Middle frontal gyrus (tissue), 1 donor: Measurements from ENCODE around the gene GRID1.

Source experiments
- DNase-seq: peaks from one replicate; pipeline ENCODE4 v3.0.0-alpha.2; 2015; ENCODE audit warnings: low spot score; ENCODE audit errors: extremely low spot score

Gene GRID1

DNA sequence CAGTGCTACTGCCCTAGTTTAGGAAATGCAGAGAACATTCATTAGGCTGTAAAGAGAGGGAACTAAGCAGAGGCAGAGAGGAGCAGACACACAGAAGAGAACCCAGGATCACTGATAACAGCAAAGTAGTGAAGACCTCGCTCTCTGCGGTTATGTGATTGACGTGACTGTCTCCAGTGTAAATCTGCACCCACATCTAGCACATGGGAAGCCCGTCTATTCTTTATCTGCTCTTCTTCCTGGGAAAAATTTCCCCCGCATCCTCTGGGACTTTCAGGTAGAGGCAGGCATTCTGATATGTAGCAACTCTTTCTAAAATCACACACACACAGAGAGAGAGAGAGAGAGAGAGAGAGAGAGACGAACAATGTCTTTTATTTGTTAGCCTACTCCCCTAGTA lies 699.6 kb downstream of the GRID1 start:
- no peak for DNase-seq

DNA sequence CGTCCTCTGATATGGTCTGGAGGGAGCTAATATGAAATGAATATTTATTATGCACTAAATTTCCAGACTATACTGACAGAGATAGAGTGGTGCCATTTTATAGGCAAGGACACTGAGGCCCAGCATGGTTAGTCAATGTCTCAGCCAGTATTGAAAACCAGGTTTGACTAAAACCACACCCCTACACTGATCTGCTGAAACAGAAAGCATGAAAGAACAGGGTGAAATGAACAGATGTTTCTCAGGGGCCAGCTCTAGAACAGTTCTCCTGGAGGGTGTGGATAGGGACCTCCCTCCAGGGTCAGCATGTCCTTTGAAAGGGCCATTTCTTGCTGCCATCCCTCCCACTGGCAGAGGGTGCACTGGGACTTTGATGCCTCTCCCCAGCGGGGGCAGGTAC lies 700.5 kb downstream of the GRID1 start:
- no peak for DNase-seq

DNA sequence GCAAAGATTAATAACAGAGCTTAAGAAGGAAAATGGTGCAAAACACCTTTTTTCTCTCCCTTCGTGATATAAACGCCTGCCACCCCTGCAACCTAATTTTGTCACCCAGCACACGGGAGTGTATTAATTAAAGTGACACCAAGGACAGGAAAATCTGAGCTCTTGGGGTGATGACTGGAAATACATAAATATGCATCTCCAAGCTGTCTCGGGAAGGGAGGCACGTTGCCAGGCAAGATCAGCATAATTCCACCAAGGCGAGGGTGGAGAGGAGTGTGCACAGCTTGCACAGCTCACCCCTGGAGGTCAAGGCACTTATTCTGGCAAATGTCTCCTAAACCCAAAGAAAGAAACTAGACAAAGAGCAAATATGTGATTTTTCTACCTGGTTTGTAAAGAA lies 700.9 kb downstream of the GRID1 start:
- DNase-seq, result no peak

DNA sequence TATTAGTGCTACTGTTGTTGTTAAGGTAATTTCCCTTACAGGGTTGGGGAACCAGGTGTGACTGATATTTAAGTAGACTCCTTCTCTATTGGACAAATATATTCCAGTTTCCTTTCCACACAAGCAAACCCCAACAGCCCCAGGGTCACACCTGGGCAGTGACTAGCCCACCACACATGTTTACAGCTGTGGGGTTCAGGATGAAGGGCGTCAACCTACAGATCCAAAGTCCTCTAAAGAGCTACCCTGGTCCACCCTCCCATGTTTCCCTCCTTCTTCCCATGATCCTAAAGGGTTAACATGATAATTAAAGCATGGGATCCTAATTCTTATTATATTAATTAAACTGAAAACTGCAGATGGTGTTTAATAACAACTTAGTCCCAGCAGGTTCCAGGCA lies 701.5 kb downstream of the GRID1 start:
- no peak for DNase-seq

DNA sequence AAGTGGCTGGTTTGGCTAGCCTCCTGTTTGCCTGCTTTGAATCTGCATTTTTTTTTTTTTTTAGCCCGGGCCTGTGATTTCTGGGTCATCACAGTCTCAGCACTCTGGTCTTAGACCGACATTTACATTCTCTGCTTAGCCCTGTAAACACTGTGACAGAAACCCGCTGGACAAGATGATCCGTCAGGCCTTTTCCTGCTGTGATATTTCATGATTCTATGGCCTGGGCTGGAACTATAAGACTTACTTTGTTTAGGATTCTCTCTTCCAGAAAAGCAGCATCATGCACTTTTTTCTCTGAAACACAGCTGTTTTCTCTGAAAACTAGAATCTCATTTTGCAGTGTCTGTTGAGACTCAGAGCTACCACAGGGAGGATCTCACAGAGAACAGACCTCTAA lies 705.5 kb downstream of the GRID1 start:
- no peak for DNase-seq

DNA sequence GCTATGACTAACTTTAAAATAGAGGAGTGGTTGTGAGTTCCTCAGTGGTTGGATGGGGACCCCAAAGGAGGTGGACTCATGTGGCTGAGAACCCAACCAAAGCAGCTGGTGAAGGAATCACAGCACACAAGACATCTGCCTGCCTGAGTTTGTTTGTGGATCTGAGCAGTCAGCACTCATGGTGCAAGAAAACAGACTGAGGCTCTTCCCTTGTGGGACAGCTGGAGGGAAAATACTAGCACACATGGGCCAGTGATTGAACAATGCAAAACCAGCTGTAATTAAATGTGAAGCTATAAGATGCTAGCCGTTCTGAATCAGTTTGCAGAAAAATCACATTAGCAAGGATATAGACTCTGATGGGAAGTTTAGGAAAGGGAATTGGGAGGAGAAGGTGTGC lies 707.3 kb downstream of the GRID1 start:
- no peak for DNase-seq

DNA sequence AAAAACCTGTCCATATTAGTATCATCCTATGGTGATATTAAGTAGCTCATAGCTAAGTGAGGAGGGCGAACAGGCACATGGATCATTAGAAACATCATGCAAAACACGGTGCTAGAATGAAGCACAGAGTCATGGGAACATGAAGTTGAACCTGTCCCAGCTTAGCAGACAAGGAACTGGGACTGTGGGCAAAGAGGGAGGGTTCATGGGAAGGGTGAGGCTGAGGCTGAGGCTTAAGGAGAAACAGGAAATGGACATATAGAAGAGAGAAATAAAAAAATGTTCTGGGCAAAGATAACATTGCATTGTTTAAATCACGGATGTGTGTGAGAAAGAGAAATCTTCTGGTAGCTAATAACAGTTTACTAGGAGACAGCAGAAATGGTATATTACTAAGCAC lies 708.1 kb downstream of the GRID1 start:
- no peak for DNase-seq

DNA sequence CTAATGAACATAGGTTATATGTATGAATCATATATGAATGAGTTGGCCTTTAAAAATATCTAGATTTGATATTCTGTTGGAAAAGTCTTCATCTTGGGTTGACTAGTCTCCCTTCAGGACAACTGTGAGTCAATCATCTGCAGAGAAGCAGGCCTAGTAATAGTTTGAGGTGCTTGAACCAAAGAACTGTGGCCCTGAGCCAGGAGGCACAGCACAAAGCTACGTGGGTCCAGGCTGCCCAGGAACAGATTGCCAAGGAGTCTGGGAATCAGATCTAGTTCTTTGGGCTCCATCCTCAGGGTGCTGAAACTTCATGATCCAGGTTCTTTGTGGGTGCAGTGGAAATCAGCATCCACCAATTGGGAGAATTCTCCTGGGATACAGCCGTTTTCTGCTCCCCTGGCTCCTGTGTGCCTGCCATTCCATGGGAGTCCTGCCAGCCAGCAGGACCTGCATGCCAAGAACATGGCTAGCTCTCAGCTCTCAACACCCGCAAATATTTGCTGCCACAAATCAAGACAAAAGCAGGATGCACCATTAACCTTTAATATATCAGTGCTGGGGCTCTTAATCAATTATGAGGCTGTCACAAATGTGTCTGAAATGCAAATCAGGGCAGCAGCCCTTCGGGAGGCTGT lies 709.0 kb downstream of the GRID1 start:
- DNase-seq, result no peak

DNA sequence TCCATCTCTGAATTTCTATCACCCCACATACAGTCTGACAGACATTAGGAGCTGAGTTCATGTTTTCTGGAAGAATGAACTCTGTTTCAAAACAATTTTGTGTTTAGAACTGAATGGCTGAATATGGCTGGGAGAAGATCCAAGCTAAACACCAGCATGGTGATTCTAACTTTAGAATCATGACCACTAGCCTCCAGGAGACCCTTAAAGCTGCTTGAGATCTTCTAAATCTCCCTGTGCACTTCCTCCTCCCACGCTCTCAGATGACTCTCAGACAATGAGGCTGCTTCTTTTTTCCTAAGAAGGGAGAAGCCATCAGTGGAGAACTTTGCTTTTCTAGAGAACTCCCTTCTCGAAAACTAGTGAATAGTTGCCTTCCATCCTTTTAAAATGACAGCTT lies 711.2 kb downstream of the GRID1 start:
- no peak for DNase-seq

DNA sequence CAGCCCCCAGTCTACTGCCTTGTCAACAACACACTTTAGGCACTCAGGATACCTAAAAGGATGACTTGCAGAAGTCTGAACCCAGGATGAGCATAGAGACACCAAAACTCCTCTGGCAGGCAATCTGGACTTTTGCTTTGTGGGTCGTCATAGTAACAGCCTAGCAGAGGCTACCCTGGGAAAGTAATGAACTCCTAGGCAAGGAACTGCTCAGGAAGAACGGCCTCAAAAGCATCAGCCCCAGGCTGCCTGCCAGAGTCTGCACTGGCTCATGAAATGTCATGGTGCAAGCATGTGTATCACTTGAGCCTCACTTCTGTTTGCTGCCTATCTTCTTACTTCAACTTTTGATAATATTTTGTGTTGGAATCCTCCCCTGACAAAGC lies 715.1 kb downstream of the GRID1 start:
- DNase-seq, result no peak

DNA sequence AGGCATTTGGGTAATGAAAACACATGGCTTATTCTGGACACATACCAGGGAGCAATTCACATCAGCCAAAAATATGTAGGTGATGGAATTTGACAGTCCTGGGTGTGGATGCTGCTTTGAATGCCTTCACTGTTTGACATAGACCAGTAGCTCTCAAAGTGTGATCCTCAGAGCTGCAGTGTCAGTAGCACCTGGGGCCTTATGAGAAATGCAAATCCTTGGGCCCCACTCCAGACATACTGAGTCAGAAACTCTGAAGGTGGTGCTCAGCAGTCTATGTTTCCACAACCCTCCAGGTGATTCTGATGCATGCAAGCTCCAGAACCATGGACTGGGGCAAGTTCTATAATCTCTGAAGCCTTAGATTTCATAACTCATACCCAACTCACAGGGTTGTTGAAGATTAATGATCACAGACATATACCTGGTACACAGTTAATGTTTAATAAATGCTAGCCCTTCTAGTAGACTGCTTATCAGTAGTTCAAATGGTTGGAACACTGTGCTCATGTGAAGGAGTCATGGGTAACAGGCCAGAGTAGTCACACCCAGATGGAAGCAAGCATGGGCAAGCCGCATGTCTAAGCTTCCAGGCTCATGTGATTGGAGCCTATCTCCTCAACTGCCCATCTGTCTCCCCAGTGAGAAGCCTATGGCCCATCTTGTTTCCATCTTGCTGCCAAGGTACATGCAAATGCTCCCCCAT lies 715.7 kb downstream of the GRID1 start:
- DNase-seq, result no peak

DNA sequence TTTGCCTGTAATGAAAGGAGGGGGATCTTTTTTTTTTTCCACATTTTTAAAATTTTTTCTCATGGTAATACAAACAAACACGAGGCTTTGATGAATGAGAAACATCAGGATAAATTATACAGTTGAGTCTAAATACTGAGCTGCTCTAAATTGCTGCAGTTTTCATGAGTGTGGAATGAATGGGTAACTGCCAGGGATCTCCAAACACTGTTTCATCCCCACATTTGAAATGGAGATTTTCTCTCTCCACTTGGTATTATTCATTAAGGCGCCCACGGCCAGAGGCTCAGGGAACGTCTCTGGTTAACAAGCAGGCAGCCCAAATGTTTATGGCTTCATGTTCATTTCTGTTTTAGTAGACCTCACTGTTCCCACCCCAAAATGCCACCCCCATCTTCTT lies 717.1 kb downstream of the GRID1 start:
- DNase-seq, result no peak

DNA sequence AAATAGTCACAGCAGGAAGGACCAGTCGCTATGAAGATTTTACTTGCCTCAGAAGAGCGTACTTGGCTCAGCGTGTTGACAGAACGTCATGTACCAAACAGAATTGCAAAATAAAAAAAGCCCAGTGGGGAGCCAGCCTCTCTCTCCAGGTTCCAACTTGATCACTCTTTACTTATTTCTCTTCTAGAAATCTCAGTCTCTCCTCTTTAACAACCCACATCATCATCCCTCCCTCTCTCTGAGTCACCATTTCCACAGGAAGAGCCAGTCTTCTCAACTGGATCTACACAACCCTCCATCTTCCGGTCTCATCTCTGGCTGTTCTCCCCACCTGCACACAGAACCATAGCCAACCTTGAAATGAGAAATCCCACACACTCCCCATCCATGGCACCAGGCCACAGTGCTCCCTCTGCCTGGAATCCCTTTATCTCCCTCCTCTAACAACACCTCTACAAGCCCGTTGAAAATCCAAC lies 718.3 kb downstream of the GRID1 start:
- no peak for DNase-seq

DNA sequence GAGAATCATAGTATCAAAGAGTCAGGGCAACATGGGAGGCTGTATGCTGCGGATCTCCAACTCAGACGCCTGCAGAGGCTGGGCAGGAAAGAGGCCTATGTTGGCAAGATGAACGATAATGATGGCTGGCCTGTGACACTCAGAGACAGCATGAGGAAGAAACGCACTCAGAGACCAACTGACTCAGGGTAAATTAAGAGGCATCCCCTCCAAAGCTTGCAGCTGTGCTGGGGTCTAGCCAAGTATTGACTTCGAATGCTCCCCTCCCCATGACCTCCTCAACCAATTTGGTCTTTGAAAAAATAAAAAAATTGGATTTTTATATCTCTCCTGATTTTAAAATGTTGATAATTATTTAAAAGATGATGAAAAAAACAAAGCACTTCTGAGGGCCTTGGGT lies 718.9 kb downstream of the GRID1 start:
- no peak for DNase-seq

DNA sequence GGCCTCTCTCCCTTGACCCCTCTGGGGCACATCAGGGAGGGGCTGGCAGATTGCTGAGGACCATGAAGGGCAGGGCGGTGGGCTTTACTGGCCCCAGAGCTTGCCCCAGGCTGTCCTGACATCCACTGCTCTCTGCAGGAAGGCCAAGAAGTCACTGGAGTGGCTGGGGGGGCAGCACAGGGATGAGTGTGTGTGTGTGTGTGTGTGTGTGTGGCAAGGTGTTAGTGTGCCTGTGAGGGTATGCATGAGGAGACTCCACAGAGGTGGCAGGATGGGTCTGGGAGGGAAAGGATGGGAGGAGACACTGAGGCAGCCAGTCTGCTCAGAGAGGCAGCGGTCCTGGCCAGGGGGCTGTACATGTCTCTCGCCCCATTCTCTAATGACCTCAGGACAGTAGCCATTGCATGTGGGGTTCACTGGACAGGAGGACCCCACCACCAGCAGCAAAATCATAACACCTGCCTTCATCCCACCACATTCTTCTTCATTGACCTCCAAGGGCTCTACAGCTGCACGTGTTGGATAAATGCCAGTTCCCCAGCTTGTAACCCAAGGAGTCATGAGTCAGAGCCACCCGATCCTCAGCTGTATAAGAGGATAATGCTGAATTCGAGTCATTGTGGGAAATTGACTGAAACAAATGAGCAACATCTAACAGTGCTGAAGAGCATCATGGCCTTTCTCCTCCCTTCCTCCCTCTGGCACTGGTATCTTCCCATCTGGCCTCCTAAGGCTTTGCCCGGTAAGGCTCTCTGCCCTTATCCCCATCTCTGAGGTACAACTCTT lies 720.5 kb downstream of the GRID1 start:
- no peak for DNase-seq

DNA sequence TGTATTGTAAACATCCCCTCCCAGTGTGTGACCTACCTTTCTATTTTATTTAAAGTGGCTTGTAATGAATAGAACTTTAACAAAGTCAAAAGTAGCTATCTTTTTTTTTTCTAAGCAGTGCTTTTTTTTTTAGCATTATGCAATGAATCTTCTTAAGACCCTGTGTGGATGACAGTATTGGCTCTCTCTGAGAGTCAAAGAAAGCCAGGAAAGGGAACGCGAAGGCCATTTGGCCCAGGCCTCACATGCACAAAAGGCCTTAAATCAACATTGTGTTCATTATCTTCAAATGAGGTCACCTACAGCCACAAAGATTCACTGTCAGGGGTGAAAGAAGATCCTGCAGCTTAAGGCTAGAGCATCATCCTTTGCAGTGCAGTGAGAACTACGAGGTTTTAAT lies 721.5 kb downstream of the GRID1 start:
- no peak for DNase-seq

DNA sequence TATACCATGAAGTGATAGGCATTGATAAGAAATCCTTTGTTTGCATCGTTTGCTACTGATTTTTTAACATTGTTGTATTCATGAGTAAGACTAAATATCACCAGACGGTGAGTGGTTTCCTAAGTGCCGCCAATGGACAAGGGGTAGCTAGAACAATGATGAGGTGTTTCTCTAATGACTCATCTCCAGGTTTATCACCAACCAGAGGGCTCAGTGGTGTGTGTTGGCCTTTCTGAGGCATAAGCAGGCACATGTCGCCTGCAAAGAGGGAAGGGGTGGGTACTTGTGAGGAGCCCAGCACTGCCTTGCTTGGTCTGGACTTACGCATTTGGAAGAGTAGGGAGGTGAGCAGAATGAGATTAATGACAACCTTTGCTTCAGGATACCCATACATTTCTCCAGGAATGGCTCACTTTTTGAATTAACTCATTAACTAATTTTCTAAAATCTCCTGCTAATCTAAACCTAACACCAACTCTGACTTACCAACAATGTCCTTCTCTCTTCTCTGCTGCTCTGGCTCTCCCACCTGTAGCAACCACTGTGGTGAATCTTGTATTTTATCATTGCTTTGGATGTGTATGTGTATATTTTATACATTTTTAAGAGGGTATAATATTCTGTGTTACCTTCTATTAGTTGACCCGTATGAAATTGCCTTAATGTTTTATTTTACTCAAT lies 722.6 kb downstream of the GRID1 start:
- DNase-seq, result no peak

DNA sequence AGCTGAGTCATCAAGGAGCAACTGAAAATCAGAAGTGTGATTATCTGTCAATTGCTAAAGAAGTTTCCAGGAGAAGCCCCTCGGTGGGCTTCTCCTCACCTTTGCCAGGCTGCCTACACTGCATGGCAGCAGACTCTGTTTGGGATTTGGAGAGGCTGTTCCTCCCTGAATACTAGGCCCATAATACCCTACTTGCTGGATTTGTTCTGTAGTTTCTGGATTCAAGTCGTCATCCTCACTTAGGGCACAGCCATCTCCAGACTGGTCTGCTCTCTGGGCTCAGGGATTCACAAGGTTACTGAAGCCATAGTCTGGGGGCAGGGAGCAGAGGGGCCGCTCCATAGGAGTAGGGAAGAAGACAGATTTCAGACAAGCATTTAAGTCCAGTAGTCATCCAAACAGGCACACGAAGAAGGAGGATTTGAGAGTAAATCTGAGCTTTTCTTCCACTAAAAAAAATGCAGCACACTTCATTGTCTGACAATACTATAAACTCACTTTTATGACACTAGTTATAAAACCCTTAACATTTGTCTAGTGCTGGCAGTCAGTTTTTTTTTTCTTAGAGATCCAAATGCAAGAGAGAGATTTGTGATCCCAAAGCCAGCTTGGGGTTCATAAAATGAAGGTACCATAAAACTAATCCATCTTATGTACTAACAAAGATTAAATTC lies 723.3 kb downstream of the GRID1 start:
- no peak for DNase-seq

DNA sequence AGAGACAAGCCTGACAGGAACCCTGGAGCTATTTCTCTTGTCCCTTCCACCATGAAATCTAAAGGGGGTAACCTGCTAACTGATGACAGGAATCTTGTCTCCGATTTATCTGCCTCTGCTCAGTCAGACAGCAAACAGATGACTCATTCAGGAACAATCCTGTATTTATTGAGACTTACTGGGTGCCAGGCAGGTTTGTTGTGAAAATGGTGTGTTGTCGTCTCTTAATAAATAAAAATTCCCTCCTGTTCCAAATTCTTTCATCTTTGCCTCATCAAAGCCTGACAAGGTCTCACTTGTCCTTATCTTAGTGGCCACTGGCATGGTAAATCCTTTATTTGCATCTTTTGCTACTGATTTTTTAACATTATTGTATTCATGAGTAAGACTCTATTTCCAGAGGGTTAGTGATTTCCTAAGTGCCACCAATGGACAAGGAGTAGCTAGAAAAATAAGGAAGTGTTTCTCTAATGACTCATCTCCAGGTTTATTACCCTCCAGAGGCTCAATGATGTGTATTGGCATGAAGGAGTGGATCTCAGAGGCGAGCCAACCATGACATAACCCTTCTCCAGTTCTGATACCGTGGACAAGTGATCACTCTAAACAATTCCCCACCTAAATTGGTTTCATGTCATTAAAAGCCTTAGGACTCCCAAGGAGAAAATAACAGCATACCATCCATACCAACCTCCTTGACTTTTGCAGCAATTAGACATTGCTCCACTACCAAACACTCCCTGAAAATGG lies 724.0 kb downstream of the GRID1 start:
- no peak for DNase-seq

DNA sequence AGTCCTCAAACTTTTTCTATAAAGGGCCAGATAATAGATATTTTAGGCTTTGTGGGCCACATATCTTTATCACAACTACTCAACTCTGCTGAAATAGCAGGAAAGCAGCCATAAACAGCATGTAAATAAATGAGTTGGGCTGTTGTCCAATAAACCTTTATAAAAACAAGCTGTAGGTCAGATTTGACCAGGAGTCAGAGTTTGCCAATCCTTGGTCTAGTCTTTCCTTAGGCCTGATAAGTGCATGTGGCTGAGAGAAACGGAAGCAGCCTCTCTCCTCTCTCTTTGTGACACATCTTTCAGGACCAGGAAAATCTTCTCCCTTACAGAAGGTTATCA lies 724.5 kb downstream of the GRID1 start:
- DNase-seq, result no peak

DNA sequence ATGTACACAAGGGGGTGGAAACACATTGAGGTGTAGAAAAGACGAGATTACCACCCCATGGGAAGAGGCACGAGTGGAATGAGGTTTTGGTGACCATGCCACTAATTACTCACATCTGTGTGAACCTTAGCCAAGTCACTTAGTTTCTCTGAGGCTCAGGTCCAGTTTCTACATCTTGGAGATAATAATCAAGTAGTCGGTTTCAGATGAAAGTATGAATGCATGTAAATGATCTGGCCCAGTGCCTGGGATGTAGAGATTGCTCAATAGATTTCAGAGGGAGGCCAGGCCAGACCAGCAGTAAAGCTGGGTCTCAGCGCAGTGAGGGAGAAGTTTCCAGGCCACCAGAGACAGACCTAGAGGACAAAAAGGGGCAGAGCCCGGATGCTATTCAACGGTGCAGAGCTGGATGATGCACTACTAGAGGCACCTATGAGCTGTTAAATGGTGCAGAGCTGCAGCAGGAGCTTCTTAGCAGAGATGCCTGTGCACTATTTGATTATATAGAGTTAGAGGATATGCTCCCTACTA lies 725.1 kb downstream of the GRID1 start:
- DNase-seq, result no peak
